ENCODE results near the gene FAM193B. TPM values are rescaled to one million over a fixed set of nuclear protein-coding genes. Genes with fewer than 3 reads are reported as not detected.

FAM193B gene
- polyA plus RNA-seq, 1 of the 3 experiments (the other 2 are of a cell fraction): 48.1 TPM

DNA sequence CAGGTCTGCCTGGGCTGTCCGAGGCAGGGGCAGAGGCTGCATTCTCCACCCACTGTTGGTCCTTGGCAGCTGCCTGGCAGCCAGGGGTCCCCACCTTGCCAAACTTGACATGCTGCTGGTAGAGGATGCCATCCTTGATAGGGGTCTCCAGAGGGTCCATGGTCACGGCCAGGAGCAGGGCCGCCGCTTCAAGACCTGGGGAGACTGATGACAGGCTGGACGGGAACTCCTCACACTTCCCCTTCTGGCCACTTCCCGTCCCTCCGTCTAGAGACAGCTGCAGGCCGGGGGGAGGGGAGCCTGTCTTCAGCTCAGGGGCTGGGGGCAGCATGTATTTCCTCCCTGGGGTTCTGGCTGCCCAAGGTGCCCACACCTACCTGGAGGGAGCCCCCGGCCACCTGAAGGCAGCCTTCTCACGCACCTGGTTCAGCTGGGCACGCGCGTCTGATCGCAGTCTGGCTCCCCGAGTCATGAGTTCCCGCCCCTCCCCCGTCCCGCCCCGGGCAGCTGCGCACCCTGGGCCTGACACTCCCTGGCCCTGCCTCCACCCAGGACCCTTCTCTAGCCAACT lies 44.9 kb downstream of the FAM193B start, which contains the start of gene DOK3:
DOK3 (minus strand) TSS at position 446 of the 571 bp plus-strand sequence; CDS start at position 160, 286 bp downstream.
- TF ChIP-seq GATA2 (CRISPR knock-in tag; IDR thresholded peaks at IDR 0.05) (no peak), FOXM1 (IDR thresholded peaks at IDR 0.05; ENCODE audit: low read depth) (no peak), RFX5 (IDR thresholded peaks at IDR 0.05; ENCODE audit: low read length) (no peak), TEAD4 (IDR thresholded peaks at IDR 0.05; ENCODE audit: borderline replicate concordance, insufficient read depth) (no peak), NFIC (IDR thresholded peaks at IDR 0.05; ENCODE audit: borderline replicate concordance) (no peak), JUND (IDR thresholded peaks at IDR 0.05) (no peak), RXRA (IDR thresholded peaks at IDR 0.05; ENCODE audit: borderline replicate concordance, low read depth) (no peak), EZH2phosphoT487 (IDR thresholded peaks at IDR 0.05; ENCODE audit: borderline replicate concordance, low read depth) (no peak), RAD21 (IDR thresholded peaks at IDR 0.05; ENCODE audit: low read length) (no peak), POLR2AphosphoS5 (IDR thresholded peaks at IDR 0.05; ENCODE audit: low read depth, low read length) (no peak), YY1 (IDR thresholded peaks at IDR 0.05; ENCODE audit: low read depth) (no peak), RCOR1 (IDR thresholded peaks at IDR 0.05; ENCODE audit: low read length) (no peak)
- TF ChIP-seq, protein P1, sequence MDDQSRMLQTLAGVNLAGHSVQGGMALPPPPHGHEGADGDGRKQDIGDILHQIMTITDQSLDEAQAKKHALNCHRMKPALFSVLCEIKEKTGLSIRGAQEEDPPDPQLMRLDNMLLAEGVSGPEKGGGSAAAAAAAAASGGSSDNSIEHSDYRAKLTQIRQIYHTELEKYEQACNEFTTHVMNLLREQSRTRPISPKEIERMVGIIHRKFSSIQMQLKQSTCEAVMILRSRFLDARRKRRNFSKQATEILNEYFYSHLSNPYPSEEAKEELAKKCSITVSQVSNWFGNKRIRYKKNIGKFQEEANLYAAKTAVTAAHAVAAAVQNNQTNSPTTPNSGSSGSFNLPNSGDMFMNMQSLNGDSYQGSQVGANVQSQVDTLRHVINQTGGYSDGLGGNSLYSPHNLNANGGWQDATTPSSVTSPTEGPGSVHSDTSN (IDR thresholded peaks at IDR 0.05): no peak
- TF ChIP-seq, protein P2, sequence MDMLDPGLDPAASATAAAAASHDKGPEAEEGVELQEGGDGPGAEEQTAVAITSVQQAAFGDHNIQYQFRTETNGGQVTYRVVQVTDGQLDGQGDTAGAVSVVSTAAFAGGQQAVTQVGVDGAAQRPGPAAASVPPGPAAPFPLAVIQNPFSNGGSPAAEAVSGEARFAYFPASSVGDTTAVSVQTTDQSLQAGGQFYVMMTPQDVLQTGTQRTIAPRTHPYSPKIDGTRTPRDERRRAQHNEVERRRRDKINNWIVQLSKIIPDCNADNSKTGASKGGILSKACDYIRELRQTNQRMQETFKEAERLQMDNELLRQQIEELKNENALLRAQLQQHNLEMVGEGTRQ (IDR thresholded peaks at IDR 0.05; ENCODE audit: borderline replicate concordance, low read depth, low read length): no peak
- TF ChIP-seq, protein P3, sequence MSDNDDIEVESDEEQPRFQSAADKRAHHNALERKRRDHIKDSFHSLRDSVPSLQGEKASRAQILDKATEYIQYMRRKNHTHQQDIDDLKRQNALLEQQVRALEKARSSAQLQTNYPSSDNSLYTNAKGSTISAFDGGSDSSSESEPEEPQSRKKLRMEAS (IDR thresholded peaks at IDR 0.05; ENCODE audit: low read depth): no peak
- TF ChIP-seq, protein P4, sequence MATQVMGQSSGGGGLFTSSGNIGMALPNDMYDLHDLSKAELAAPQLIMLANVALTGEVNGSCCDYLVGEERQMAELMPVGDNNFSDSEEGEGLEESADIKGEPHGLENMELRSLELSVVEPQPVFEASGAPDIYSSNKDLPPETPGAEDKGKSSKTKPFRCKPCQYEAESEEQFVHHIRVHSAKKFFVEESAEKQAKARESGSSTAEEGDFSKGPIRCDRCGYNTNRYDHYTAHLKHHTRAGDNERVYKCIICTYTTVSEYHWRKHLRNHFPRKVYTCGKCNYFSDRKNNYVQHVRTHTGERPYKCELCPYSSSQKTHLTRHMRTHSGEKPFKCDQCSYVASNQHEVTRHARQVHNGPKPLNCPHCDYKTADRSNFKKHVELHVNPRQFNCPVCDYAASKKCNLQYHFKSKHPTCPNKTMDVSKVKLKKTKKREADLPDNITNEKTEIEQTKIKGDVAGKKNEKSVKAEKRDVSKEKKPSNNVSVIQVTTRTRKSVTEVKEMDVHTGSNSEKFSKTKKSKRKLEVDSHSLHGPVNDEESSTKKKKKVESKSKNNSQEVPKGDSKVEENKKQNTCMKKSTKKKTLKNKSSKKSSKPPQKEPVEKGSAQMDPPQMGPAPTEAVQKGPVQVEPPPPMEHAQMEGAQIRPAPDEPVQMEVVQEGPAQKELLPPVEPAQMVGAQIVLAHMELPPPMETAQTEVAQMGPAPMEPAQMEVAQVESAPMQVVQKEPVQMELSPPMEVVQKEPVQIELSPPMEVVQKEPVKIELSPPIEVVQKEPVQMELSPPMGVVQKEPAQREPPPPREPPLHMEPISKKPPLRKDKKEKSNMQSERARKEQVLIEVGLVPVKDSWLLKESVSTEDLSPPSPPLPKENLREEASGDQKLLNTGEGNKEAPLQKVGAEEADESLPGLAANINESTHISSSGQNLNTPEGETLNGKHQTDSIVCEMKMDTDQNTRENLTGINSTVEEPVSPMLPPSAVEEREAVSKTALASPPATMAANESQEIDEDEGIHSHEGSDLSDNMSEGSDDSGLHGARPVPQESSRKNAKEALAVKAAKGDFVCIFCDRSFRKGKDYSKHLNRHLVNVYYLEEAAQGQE (IDR thresholded peaks at IDR 0.05; ENCODE audit: low read depth, low read length): no peak
- Histone ChIP-seq H3K36me3 (replicated peaks in 1 of 2; ENCODE audit: control insufficient read depth in 1 of 2, insufficient read depth in 2 of 2, low read length in 1 of 2) (peaks cover 9 to 41% of the 10 kb centered on the region in 2 experiments), H3K79me2 (ENCODE audit: insufficient read depth) (peaks cover 3% of the 10 kb centered on the region; the same call in 1 of the 2 replicates), H3K4me2 (no peak within 1 kb of the TSS), H3K9ac (no peak within 1 kb of the TSS), H3K9me2 (no peaks in the 10 kb centered on the region), H3K4me1 (ENCODE audit: control insufficient read depth in 1 of 2, insufficient read depth in 2 of 2, low read depth in 1 of 2, low read length in 1 of 2) (no peaks in the 10 kb centered on the region), H3K27me3 (ENCODE audit: insufficient read depth) (no peaks in the 10 kb centered on the region), H3K4me3 (ENCODE audit: low read depth in 2 of 2, low read length in 1 of 2) (no peak within 1 kb of the TSS), H2AFZ (ENCODE audit: low read depth) (no peak within 1 kb of the TSS), H3K9me3 (no peaks in the 10 kb centered on the region), H3F3A (replicated peaks; ENCODE audit: insufficient read depth) (no peaks in the 10 kb centered on the region), H3K27ac (ENCODE audit: low read depth in 2 of 2, low read length in 1 of 2) (no peak within 1 kb of the TSS), H4K20me1 (ENCODE audit: insufficient read depth) (no peaks in the 10 kb centered on the region)
- POLR2A ChIA-PET: no interaction called here
- no peak for DNase-seq
- CTCF ChIA-PET: interaction anchor here (0.8 to 12.5 kb wide), 7 partner anchors 8 to 119 kb away, joined by 3 to 109 read pairs (median 5); no protein-coding TSS in a partner anchor
- 85% methylated on average over 13 of the region's 20 CpGs for WGBS (ENCODE audit: low lambda C conversion rate)
